ENCODE measurements around the gene USP20. TPM values are rescaled to one million over a fixed set of nuclear protein-coding genes. Genes with fewer than 3 reads are reported as not detected.

Gene USP20
- total RNA-seq, 2 donors from 2014 or later = 34.7 to 44.3 TPM

DNA sequence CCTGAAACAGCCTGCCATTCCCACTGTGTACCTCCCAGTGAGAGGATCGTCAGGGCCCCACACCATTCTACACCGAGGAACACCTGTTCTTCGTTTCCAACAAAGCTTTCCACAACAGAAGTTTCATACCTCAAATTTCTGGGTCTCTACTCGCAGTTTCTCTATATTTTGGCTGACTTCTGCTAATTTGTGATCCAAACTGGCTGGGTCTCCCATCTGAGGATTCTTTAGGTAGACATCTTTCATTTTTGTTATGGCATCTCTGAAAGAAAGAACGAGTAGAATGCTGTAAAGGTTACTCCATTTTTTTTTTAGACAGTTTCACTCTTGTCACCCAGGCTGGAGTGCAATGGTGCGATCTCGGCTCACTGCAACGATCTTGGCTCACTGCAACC is 67.5 kb downstream of the USP20 start:
- H3K36me3 Mint-ChIP-seq = peaks cover 34% of the 10 kb centered on the region
- H3K4me3 Mint-ChIP-seq = no peak overlapping the region
- DNase-seq (ENCODE audit: low spot score) (no peak), ATAC-seq (no peak)
- peak overlapping the region in 1 of 2 donors; percentile 78 for H3K27ac Mint-ChIP-seq
- H3K27me3 Mint-ChIP-seq = no peaks in the 10 kb centered on the region
- peaks cover 0 to 25% of the 10 kb centered on the region in 2 donors for H3K4me1 Mint-ChIP-seq (ENCODE audit: low read depth in 2 of 2)
- H3K9me3 Mint-ChIP-seq = no peaks in the 10 kb centered on the region

DNA sequence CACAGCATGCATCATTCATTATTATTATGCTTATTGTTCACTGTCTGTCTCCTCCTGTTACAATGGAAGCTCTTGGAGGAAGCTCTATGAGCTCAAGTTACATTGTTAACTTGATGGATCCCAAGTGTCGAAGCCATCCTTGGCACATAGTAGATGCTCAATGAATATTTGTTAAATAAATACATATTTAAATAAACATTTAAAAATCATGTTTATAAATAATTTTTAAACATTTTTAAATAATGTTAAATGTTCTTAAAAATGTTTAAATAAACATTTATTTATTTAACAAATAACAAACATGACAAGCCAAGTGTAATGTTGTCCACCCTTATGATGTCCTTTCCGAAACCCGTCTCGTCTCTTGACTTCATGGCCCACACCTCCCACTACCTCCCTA is 69.5 kb downstream of the USP20 start:
- no peak for DNase-seq (ENCODE audit: low spot score)
- Mint-ChIP-seq H3K27ac (peak overlapping the region; percentile 13 to 28), H3K4me1 (ENCODE audit: low read depth in 2 of 2) (peaks cover 0 to 17% of the 10 kb centered on the region in 2 donors), H3K9me3 (no peaks in the 10 kb centered on the region), H3K36me3 (peaks cover 28% of the 10 kb centered on the region), H3K4me3 (no peak overlapping the region), H3K27me3 (no peaks in the 10 kb centered on the region)
- ATAC-seq = no peak

DNA sequence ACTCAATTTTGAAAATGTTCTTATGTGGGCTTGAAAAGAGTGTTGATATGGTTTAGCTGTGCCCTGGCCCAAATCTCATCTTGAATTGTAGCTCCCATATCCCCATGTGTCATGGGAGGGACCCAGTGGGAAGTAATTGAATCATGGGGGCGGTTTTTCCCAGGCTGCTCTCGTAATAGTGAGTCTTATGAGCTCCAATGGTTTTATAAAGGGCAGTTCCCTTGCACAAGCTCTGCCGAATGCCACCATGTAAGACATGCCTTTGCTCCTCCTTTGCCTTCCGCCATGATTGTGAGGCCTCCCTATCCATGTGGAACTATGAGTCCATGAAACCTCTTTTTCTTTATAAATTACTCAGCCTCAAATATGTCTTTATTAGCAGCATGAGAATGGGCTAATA is 71.0 kb downstream of the USP20 start:
- ATAC-seq (no peak), DNase-seq (ENCODE audit: low spot score) (no peak)
- peaks cover 8 to 25% of the 10 kb centered on the region in 2 donors for H3K4me1 Mint-ChIP-seq (ENCODE audit: low read depth in 2 of 2)
- H3K36me3 Mint-ChIP-seq = peaks cover 28% of the 10 kb centered on the region
- H3K9me3 Mint-ChIP-seq = no peaks in the 10 kb centered on the region
- H3K4me3 Mint-ChIP-seq = no peak overlapping the region
- H3K27ac Mint-ChIP-seq = peak overlapping the region; percentile 3 to 13
- H3K27me3 Mint-ChIP-seq = no peaks in the 10 kb centered on the region

DNA sequence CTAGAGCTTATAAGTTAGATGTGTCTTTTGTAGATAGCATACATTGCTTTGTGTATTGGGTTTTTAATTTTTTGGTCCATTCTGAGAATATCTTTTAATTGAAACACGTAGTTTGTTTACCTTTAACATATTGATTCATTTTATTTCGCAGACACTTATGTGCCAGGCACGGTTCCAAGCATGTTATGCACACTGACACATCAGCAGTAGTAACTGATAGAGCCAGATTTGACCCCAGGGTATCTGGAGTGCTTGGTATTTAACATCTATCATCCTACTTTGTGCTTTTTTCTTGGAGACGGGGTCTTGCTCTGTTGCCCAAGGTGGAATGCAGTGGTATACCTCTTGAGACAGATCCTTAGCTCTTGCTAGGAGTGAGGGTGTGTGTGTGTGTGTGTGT is 71.9 kb downstream of the USP20 start:
- Mint-ChIP-seq H3K36me3 (peaks cover 28% of the 10 kb centered on the region), H3K4me3 (no peak overlapping the region), H3K9me3 (no peaks in the 10 kb centered on the region), H3K27me3 (no peaks in the 10 kb centered on the region), H3K27ac (peak overlapping the region; percentile 3 to 13), H3K4me1 (ENCODE audit: low read depth in 2 of 2) (peaks cover 8 to 22% of the 10 kb centered on the region in 2 donors)
- DNase-seq (ENCODE audit: low spot score) (no peak), ATAC-seq (no peak)

DNA sequence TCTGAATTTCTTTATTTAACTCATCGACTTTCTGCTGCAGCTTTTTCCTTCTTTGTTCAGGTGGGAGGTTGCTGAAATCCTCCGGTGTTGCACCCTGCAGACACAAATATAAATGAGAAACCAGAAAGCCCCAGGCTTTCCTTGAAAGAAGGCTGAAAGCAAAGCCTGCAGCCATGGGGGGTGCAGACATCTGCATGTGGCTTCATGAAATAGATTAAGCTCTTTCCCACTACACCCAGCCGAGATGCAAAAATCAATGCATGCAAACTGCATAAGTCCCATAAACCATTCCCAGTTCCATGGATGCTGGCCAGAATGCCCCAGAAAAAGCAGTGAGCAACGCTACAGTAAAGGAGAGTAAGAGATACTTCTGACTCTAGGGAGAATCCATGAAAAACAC is 73.6 kb downstream of the USP20 start:
- Mint-ChIP-seq H3K27ac (no peak overlapping the region), H3K9me3 (no peaks in the 10 kb centered on the region), H3K4me1 (ENCODE audit: low read depth in 2 of 2) (peaks cover 8 to 24% of the 10 kb centered on the region in 2 donors), H3K36me3 (peaks cover 28% of the 10 kb centered on the region), H3K4me3 (no peak overlapping the region), H3K27me3 (no peaks in the 10 kb centered on the region)
- DNase-seq (ENCODE audit: low spot score) (no peak), ATAC-seq (no peak)

DNA sequence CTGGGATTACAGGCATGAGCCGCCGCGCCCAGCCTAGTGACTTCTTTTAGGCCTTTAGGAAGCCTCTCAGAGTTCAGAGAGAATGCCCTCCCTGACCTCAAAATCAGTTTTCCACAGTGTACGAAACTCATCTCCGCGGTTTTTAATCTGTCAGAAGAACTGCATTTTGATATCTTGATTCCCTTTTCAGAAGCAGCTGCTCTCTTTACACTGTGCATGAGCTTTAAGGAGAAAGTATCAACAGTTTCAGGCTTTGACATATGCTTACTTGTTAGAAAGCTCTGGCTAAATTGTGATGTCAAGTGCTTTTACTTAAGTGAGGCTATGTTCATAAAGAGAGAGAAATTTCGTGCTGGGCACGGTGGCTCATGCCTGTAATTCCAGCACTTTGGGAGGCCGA is 74.6 kb downstream of the USP20 start:
- DNase-seq (ENCODE audit: low spot score) = no peak
- Mint-ChIP-seq H3K9me3 (no peaks in the 10 kb centered on the region), H3K36me3 (peaks cover 20% of the 10 kb centered on the region), H3K27ac (peak overlapping the region in 1 of 2 donors; percentile 57), H3K4me1 (ENCODE audit: low read depth in 2 of 2) (peaks cover 8 to 21% of the 10 kb centered on the region in 2 donors), H3K27me3 (no peaks in the 10 kb centered on the region), H3K4me3 (no peak overlapping the region)
- ATAC-seq = no peak

DNA sequence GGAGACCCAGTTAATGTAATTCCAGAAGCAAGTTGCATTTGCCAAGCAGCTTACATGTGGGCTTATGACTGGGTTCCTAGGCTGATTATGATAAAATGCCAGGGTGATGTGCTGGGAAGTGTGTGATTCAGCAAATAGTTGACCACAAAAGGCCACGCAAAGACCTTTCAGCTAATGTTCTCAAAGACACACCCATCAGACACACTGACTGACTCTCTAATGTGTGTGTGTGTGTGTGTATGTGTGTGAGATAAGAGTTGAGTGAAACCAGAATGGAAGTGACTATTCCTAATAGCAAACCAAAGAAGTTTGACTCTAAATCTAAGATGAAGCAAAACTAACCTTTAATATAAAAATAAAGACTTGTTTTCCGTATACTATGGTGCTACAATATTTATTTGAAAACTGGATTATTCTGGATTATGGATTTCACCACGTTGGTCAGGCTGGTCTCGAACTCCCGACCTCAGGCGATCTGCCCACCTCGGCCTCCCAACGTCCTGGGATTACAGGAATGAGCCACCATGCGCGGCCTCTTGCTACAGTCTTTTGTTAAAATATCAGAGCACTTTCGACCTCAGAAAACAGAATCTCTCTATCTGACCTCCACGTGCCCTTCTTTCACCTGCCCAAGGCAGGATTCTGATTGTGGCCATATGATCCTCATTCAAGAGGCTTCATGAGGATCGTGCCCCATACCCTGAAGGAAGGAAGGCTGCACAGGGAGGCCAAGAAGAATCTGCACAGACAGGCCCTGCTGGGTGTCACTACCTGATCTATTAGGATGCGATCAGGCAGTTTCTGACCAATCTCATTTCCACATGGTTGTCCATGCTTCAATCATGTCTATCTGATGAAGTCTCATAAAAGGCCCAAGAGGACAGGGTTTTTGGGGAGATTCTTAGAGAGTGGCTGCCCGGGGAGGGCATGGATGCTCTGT is 75.6 kb downstream of the USP20 start:
- peak overlapping the region; percentile 17 to 57 for H3K27ac Mint-ChIP-seq
- H3K9me3 Mint-ChIP-seq = no peaks in the 10 kb centered on the region
- H3K27me3 Mint-ChIP-seq = no peaks in the 10 kb centered on the region
- H3K4me3 Mint-ChIP-seq = no peak overlapping the region
- ATAC-seq (peak in 1 of 2 donors; percentile 31), DNase-seq (ENCODE audit: low spot score) (no peak)
- peaks cover 16% of the 10 kb centered on the region for H3K36me3 Mint-ChIP-seq
- H3K4me1 Mint-ChIP-seq (ENCODE audit: low read depth in 2 of 2) = peaks cover 8 to 17% of the 10 kb centered on the region in 2 donors

DNA sequence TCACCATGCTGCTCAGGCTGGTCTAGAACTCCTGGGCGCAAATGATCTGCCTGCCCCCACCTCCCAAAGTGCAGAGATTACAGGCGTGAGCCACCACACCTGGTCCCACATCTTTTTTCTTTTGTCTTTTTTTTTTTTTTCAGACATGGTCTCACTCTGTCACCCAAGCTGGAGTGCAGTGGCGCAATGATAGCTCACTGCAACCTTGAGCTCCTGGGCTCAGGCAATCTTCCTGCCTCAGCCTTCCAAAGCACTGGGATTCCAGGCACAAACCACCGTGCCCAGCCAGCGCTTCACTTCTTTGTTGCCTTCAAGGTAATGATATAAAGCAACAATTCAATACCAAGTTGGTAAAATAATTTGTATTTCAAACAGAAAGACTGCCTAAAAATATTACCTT is 78.8 kb downstream of the USP20 start:
- Mint-ChIP-seq H3K27ac (no peak overlapping the region), H3K36me3 (peaks cover 5% of the 10 kb centered on the region), H3K4me3 (no peak overlapping the region), H3K9me3 (no peaks in the 10 kb centered on the region), H3K4me1 (ENCODE audit: low read depth in 2 of 2) (peaks cover 20 to 31% of the 10 kb centered on the region in 2 donors), H3K27me3 (no peaks in the 10 kb centered on the region)
- ATAC-seq (no peak), DNase-seq (ENCODE audit: low spot score) (no peak)

DNA sequence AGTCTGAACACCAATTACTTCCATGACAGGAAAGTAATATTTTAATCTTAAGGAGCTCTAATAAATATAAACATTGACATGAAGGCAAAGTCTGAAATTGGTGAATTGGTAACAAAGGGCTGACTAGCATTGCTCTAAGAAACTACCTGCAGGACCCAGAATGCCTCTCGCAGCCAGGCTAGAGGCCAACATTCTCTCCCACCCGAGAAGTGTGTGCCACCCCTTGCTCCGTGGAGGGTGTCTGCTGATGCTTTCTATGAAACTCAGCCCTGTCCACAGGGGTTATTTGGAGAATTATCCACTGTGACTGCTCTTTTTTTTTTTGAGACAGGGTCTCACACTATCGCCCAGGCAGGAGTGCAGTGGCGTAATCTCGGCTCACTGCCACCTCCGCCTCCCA is 81.4 kb downstream of the USP20 start:
- no peak for ATAC-seq
- no peak for DNase-seq (ENCODE audit: low spot score)
- H3K27me3 Mint-ChIP-seq = no peaks in the 10 kb centered on the region
- H3K36me3 Mint-ChIP-seq = peaks cover 5% of the 10 kb centered on the region
- no peak overlapping the region for H3K27ac Mint-ChIP-seq
- H3K9me3 Mint-ChIP-seq = no peaks in the 10 kb centered on the region
- peaks cover 28 to 30% of the 10 kb centered on the region in 2 donors for H3K4me1 Mint-ChIP-seq (ENCODE audit: low read depth in 2 of 2)
- no peak overlapping the region for H3K4me3 Mint-ChIP-seq

DNA sequence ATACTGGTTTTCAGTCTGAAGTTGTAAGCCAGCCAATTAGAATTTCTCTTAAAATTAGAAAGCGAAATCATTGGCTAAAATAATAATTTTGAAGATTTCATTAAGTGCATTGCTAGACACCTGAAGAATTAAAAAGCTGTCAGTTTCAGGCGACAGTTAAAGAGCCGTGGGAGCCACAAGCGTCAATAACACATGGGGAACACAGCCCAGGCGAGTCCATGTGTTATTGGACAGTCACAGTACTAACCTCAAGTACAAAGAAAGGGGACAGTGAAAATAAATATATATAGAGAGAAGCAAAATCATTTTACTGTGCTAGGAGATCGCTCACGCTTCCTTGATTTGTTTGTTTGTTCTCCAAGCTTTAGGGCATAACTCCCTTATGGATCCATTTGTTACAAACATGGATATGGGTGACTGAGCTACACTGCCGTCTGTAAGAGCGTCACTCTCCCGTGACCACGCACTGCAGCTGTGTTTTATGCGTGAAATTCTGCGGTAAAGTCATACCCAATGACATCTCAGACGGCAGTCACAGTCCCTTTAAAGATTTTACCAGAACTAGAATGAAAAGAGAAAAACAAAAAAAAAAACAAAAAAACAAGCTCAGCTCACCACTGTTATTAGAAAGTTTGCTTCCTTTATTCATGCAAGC is 83.2 kb downstream of the USP20 start:
- H3K36me3 Mint-ChIP-seq = peaks cover 9% of the 10 kb centered on the region
- DNase-seq (ENCODE audit: low spot score) (no peak), ATAC-seq (no peak)
- H3K4me1 Mint-ChIP-seq (ENCODE audit: low read depth in 2 of 2) = peaks cover 27 to 33% of the 10 kb centered on the region in 2 donors
- H3K9me3 Mint-ChIP-seq = no peaks in the 10 kb centered on the region
- peak overlapping the region; percentile 68 to 82 for H3K27ac Mint-ChIP-seq
- no peak overlapping the region for H3K4me3 Mint-ChIP-seq
- H3K27me3 Mint-ChIP-seq = no peaks in the 10 kb centered on the region

DNA sequence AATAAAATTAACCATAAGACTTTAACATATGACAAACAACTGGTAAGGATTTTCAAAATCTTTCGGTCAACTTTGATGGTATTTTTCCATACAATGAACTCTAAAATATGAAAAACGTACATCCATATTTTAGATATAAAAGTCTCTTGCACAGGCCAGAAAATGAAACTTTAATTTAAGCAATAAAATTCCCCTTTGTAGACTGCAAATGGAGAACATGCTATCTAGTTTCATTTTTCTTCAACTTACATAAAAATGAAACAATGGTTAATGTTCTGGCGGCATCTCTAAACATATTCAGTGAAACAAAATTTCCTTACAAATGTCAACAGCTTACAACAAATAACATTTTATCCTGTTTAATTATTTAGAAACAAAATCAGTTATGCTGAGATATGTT is 84.0 kb downstream of the USP20 start:
- no peaks in the 10 kb centered on the region for H3K9me3 Mint-ChIP-seq
- H3K36me3 Mint-ChIP-seq = peaks cover 14% of the 10 kb centered on the region
- peak overlapping the region; percentile 68 to 82 for H3K27ac Mint-ChIP-seq
- ATAC-seq (no peak), DNase-seq (ENCODE audit: low spot score) (no peak)
- H3K4me3 Mint-ChIP-seq = no peak overlapping the region
- peaks cover 31 to 33% of the 10 kb centered on the region in 2 donors for H3K4me1 Mint-ChIP-seq (ENCODE audit: low read depth in 2 of 2)
- H3K27me3 Mint-ChIP-seq = no peaks in the 10 kb centered on the region

DNA sequence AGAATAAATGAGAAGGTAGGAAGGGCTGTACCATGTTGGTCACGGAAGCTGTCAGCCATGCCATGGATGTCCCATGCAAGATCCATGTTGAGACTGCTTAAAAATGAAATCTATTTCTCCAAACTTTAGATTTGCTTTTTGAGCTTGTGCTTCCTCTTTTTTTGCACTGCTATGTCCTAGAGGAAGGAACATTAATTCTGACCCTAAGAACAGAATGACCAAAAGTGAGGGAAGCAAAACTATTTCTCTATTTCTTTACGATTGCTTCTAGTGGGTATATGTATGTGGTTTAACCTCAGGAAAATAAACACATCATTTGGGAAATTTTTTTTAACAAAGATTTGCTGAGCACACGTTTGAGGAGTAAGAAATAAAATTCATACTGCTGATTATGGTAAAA is 84.6 kb downstream of the USP20 start:
- Mint-ChIP-seq H3K9me3 (no peaks in the 10 kb centered on the region), H3K4me3 (no peak overlapping the region), H3K36me3 (peaks cover 18% of the 10 kb centered on the region), H3K27me3 (no peaks in the 10 kb centered on the region), H3K27ac (peak overlapping the region; percentile 68 to 82), H3K4me1 (ENCODE audit: low read depth in 2 of 2) (peaks cover 33 to 34% of the 10 kb centered on the region in 2 donors)
- ATAC-seq (no peak), DNase-seq (ENCODE audit: low spot score) (no peak)

DNA sequence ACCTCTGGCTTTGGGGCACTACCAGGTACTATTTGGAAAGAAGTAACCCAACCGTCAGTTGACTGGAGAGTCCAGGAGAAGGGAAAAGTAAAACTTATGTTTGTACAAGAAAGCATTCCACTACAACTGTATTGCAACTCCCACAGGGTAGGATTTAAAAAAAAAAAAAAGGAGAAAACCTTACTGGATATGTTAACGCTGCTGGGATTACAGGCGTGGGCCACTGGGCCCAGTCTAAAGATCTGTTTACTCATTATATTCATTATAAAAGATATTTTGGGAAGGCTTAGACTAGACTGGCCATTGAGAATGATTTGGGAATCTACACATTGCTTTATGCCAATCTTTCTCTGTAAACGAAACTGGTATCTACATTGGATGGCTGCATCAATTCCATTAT is 86.6 kb downstream of the USP20 start:
- peaks cover 31 to 33% of the 10 kb centered on the region in 2 donors for H3K4me1 Mint-ChIP-seq (ENCODE audit: low read depth in 2 of 2)
- H3K27ac Mint-ChIP-seq = peak overlapping the region in 1 of 2 donors; percentile 67
- H3K4me3 Mint-ChIP-seq = no peak overlapping the region
- no peak for DNase-seq (ENCODE audit: low spot score)
- H3K9me3 Mint-ChIP-seq = no peaks in the 10 kb centered on the region
- H3K36me3 Mint-ChIP-seq = peaks cover 13% of the 10 kb centered on the region
- no peaks in the 10 kb centered on the region for H3K27me3 Mint-ChIP-seq
- ATAC-seq = no peak

DNA sequence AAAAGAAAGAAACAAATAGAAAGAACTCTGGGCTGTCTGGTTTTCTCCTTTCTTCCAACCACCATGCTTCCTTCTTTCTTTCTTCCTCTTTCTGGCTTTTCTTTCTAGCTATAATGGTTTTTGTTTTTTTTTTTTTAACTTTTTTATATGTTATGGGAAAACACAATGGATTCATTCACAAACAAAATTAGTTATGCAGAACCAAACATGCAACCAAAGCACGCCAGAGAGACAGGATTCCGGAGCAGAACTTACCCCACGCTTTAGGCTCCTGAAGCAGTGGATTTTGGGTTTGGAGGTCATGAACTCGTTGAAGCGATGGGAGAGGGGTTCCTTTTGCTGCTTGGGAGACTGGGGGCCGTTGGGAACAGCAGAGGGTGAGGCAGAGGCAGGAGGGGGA is 88.3 kb downstream of the USP20 start:
- Mint-ChIP-seq H3K4me1 (ENCODE audit: low read depth in 2 of 2) (peaks cover 19 to 24% of the 10 kb centered on the region in 2 donors), H3K27ac (peak overlapping the region; percentile 27 to 51), H3K27me3 (no peaks in the 10 kb centered on the region), H3K36me3 (peaks cover 13% of the 10 kb centered on the region), H3K9me3 (no peaks in the 10 kb centered on the region), H3K4me3 (no peak overlapping the region)
- DNase-seq (ENCODE audit: low spot score) (no peak), ATAC-seq (no peak)
